ENCODE results near the gene RAB3IP.

DNA sequence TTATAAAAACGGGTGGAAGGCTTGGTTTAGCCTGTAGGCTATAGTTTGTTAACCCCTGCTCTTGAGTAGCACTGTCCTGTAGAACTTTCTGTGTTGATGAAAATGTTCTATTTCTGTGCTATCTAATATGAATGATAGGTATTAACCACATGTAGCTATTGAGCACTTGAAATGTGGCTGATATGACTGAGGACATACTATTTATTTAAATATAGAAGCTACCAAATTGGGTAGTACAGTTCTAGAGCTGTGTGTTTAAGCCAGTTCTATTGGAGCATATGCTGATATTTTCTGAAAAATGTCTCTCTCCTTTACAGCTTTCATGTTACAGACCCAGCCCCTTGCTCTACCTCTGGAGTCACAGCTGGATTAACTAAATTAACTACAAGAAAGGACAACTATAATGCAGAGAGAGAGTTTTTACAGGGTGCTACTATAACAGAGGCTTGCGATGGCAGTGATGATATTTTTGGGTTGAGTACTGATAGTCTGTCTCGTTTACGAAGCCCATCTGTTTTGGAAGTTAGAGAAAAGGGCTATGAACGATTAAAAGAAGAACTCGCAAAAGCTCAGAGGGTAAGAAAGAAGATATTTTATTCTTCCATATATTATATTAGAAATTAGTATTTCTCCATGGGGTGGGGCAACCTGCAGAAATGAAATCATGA, 17.6 kb downstream of the RAB3IP start:
- TF ChIP-seq, protein P1, sequence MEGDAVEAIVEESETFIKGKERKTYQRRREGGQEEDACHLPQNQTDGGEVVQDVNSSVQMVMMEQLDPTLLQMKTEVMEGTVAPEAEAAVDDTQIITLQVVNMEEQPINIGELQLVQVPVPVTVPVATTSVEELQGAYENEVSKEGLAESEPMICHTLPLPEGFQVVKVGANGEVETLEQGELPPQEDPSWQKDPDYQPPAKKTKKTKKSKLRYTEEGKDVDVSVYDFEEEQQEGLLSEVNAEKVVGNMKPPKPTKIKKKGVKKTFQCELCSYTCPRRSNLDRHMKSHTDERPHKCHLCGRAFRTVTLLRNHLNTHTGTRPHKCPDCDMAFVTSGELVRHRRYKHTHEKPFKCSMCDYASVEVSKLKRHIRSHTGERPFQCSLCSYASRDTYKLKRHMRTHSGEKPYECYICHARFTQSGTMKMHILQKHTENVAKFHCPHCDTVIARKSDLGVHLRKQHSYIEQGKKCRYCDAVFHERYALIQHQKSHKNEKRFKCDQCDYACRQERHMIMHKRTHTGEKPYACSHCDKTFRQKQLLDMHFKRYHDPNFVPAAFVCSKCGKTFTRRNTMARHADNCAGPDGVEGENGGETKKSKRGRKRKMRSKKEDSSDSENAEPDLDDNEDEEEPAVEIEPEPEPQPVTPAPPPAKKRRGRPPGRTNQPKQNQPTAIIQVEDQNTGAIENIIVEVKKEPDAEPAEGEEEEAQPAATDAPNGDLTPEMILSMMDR (conservative IDR thresholded peaks at IDR 0.05; ENCODE audit: low read length), result no peak
- TF ChIP-seq EZH2phosphoT487 (IDR thresholded peaks at IDR 0.05; ENCODE audit: borderline replicate concordance), result no peak
